Stromal cell of bone marrow (primary cell): Measurements from ENCODE around the gene SPTBN4.
"Not testable (repeated sequence)": the region's sequence is repeated elsewhere in the genome, so short reads cannot be mapped to it uniquely, and the experiment has no call there.

Source experiments
- DNase-seq: peaks from one replicate; pipeline ENCODE4 v3.0.0-alpha.2; 2012; ENCODE audit warnings: low read depth

Gene SPTBN4

GRCh38 chr19:40466985-40467734, at the start of gene SPTBN4:
SPTBN4 (plus strand) TSS chr19:40467001; CDS start chr19:40472622, 5,621 bp downstream.
- no peak for DNase-seq

DNA sequence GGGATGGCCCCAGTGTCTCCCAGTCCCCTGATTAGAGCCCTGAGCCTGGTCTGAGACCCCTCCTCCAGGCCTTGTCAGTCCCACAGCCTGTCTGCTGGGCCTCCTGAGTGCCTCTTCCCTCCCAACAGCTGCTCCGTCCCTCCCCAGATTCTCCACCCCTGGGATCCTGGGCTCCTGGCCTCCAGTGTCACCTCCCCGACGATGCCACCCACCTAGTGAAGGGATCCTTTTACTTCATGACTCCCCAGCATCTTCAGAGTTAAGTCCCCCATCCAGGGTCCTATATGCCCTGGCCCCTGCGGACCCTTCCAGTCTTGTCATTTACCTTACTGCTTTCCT, 49.2 kb upstream of the SPTBN4 start:
- no peak for DNase-seq

GRCh38 chr19:40418040-40418439, 48.8 kb upstream of the SPTBN4 start:
- no peak for DNase-seq

- no peak for DNase-seq
Observed at GRCh38 chr19:40419066-40419612, 47.7 kb upstream of the SPTBN4 start.

DNA sequence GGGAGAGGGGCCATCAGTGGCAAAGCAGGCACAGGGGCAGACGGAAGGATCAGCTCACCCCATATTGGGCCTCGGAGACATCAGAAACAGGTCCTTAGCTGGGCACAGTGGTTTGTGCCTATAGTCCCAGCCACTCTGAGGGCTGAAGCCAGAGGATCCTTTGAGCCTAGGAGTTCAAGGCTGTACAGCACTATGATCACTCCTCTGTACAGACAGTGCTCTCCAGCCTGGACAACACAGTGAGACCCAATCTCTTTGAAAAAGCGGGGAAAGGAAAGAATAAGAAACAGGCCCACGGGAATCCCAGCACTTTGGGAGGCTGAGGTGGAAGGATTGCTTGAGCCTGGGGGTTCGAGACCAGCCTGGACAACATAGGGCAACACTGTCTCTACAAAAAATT, 47.0 kb upstream of the SPTBN4 start:
- DNase-seq, result no peak

GRCh38 chr19:40420451-40420765, 46.4 kb upstream of the SPTBN4 start:
- DNase-seq, result no peak

- peak; percentile 85 for DNase-seq
Observed at GRCh38 chr19:40420766-40421765, 45.7 kb upstream of the SPTBN4 start.

DNA sequence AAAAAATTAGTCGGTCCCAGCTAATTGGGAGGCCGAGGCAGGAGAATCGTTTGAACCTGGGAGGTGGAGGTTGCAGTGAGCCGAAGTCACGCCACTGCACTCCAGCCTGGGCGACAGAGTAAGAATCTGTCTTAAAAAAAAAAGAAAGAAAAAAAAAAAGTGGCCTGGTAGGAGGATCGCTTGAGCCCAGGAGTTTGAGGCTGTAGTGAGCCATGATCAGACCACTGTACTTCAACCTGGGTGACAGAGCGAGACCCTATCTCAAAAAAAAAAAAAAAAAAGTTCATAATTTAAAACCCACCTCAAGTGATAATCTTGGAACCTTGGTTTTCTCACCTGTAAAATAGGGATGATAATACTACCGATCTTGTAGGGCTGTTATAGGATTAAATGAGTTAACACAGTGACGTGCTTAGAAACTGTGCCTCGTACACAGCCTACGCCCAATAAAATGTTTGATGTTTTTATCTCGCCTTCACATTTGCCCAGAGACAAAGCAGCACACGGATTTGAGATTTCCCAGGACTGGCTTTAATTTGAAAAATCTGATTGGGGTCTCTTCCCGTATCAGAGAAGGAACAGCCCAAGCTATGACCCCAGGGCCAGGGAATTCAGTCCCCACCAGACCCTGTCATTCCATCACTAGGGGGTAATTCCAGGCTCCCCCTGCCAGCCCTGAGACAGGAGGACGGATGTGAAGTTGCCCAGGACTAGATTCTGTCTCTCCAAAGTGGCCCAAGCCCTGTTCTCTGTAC, 44.6 kb upstream of the SPTBN4 start:
- no peak for DNase-seq

GRCh38 chr19:40422748-40423566, 43.8 kb upstream of the SPTBN4 start:
- no peak for DNase-seq

- DNase-seq, result no peak
Observed at GRCh38 chr19:40423938-40424337, 42.9 kb upstream of the SPTBN4 start.

DNA sequence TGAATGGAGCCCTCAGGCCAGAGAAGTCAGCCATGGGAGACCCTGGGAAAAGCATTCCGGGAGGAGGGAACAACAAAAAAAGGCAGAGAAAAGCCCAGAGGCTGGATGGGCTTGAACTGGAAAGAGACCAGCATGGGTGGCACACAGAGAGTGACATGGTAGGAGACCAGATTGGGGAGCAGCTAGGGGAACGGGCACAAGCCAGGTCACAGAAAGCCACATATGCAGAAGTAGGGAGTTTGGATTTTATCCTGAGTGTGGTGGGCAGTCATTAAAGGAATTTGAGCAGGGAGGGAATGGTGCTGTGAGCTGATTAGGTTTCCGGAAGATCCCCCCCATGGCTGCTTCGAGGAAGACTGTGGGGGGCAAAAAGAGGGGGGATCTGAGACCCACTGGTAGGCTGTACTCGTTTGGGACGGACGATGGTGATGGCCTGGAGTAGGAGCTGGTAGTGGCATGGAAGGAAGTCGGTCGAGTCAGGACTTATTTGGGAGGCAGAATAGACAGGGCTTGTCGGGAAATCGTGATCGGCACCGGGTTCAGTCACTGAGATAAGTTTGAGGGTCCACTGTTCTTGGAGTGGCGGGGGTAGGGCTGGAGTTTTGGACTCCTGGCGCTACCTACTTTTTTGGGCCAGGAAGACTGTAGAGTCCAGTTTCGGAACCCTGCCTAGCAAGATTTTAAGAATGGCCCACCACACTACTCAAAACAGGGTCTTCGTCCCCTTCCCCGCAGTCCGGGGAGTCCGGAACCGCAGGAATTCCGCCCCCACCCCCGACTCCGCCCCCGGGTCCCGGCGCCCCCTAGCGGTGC, 42.0 kb upstream of the SPTBN4 start:
- no peak for DNase-seq

- peak; percentile 98 for DNase-seq
Observed at GRCh38 chr19:40425450-40426287, 41.1 kb upstream of the SPTBN4 start, which contains the start of gene SERTAD1. SERTAD1 (minus strand) TSS chr19:40425992; CDS start chr19:40423546, 2,446 bp downstream.

DNA sequence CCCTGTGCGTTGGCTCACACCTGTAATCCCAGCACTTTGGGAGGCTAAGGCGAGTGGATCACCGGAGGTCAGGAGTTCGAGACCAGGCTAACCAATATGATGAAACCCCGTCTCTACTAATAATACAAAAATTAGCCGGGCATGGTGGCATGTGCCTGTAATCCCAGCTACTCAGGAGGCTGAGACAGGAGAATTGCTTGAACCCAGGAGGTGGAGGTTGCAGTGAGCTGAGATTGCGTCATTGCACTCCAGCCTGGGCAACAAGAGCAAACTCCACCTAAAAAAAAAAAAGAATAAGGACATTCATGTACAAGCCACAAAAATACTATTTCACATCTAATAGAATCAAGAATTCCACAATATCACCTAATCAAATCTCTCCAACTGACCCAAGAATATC, 38.6 kb upstream of the SPTBN4 start:
- DNase-seq, result not testable (repeated sequence)

DNA sequence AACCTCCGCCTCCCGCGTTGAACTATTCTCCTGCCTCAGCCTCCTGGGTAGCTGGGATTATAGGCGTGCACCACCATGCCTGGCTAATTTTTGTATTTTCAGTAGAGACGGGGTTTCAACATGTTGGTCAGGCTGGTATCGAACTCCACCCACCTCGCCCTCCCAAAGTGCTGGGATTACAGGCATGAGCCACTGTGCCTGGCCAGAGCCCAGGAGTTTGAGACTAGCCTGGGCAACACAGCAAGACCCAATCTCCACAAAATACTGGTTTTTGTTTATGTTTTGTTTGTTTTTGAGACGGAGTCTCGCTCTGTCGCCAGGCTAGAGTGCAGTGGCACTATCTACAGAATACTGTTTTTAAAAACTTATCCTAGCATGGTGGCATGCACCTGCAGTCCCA, 36.6 kb upstream of the SPTBN4 start:
- DNase-seq, result not testable (repeated sequence)

- no peak for DNase-seq
Observed at GRCh38 chr19:40431698-40432097, 35.1 kb upstream of the SPTBN4 start.

- DNase-seq, result not testable (repeated sequence)
Observed at GRCh38 chr19:40432760-40433159, 34.0 kb upstream of the SPTBN4 start.

GRCh38 chr19:40433391-40434216, 33.2 kb upstream of the SPTBN4 start:
- peak; percentile 89 for DNase-seq

DNA sequence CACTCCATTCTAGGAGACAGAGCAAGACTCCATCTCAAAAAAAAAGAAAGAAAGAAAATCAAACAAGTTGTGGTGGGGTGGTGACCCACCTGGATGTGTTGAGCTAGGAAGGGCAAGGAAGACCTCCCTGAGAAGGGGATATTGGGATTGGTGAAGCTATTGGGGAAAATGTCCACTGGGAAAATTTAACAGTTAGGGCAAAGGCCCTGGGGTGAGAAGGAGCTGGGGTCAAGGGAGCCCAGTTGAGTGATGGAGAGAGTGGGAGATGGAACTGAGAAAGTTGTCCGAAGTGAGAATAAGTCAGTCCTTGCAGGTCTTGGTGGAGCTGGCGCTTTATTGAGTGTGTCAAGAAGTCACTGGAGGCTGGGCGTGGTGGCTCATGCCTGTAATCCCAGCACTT, 28.5 kb upstream of the SPTBN4 start:
- no peak for DNase-seq
